Stimulated activated CD4-positive, alpha-beta T cell treated with anti-CD3 and anti-CD28 coated beads, TNF-alpha, amount 100 ng/mL, for 24 hours (primary cell): Measurements from ENCODE around the gene PCDH1.
"Not testable (repeated sequence)": the region's sequence is repeated elsewhere in the genome, so short reads cannot be mapped to it uniquely, and the experiment has no call there.

Source experiments
- DNase-seq, 3 experiments: peaks; one replicate each; pipeline ENCODE4 v3.0.0-alpha.2; 2020; ENCODE audit warnings: low read depth in 3 of 3

The PCDH1 gene

GRCh38 chr5:141878186-141878710 lies at the start of gene PCDH1:
Gene PCDH1, minus strand, starts transcription at chr5:141878410. Its CDS starts 148 bp downstream, at chr5:141878262.
- DNase-seq, result peak in 1 of 3 experiments; percentile 16

- DNase-seq, result no peak
Measured at GRCh38 chr5:141926434-141926833, 48.2 kb upstream of the PCDH1 start.

- DNase-seq, result peak; percentile 83 to 98 (median 92)
Measured at GRCh38 chr5:141923448-141924313, 45.5 kb upstream of the PCDH1 start, which contains the start of gene DELE1. Gene DELE1, plus strand, starts transcription at chr5:141923871. Its CDS starts 71 bp downstream, at chr5:141923942.

GRCh38 chr5:141922827-141923447 lies 44.7 kb upstream of the PCDH1 start:
- not testable (repeated sequence) for DNase-seq

GRCh38 chr5:141920771-141921170 lies 42.6 kb upstream of the PCDH1 start:
- no peak for DNase-seq

GRCh38 chr5:141919218-141920119 lies 41.3 kb upstream of the PCDH1 start:
- DNase-seq, result no peak

GRCh38 chr5:141917760-141918159 lies 39.5 kb upstream of the PCDH1 start:
- DNase-seq, result no peak

- DNase-seq, result no peak
Measured at GRCh38 chr5:141916522-141916921, 38.3 kb upstream of the PCDH1 start.

GRCh38 chr5:141915881-141916336 lies 37.7 kb upstream of the PCDH1 start:
- DNase-seq, result no peak

GRCh38 chr5:141914797-141915196 lies 36.6 kb upstream of the PCDH1 start:
- DNase-seq, result no peak

GRCh38 chr5:141914199-141914743 lies 36.1 kb upstream of the PCDH1 start:
- DNase-seq, result peak in 1 of 3 experiments; percentile 12

- no peak for DNase-seq
Measured at GRCh38 chr5:141913560-141914198, 35.5 kb upstream of the PCDH1 start.

GRCh38 chr5:141910271-141910673 lies 32.1 kb upstream of the PCDH1 start:
- no peak for DNase-seq

- DNase-seq, result no peak
Measured at GRCh38 chr5:141909212-141909611, 31.0 kb upstream of the PCDH1 start.

- DNase-seq, result no peak
Measured at GRCh38 chr5:141908796-141909195, 30.6 kb upstream of the PCDH1 start.

GRCh38 chr5:141906972-141907371 lies 28.8 kb upstream of the PCDH1 start:
- no peak for DNase-seq

- no peak for DNase-seq
Measured at GRCh38 chr5:141906517-141906916, 28.3 kb upstream of the PCDH1 start.

GRCh38 chr5:141904551-141904950 lies 26.3 kb upstream of the PCDH1 start:
- DNase-seq, result no peak

GRCh38 chr5:141903261-141903660 lies 25.1 kb upstream of the PCDH1 start:
- no peak for DNase-seq

GRCh38 chr5:141902015-141902814 lies 24.0 kb upstream of the PCDH1 start:
- DNase-seq, result no peak
